ENCODE data around the gene CLSTN2.

The CLSTN2 gene

DNA sequence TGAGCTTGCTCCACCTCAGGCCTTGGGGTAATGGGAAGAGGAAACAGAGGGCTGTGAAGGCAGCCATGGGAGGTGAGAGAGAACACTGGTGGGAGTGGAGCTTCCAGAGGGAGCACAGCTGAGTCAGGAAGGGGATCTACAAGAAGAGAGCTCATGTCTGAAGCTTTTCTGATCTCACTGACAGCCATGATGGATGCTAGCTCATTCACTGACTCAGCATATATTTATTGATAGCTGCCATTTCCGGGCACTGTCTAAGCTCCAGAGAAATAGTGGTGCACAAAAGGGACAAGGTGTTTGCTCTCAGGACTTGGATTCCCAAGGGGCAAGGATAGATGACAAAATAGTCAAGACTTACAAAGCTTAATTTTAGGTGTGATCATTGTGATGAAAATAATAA is 218.8 kb downstream of the CLSTN2 start:
- DNase-seq: no peak

DNA sequence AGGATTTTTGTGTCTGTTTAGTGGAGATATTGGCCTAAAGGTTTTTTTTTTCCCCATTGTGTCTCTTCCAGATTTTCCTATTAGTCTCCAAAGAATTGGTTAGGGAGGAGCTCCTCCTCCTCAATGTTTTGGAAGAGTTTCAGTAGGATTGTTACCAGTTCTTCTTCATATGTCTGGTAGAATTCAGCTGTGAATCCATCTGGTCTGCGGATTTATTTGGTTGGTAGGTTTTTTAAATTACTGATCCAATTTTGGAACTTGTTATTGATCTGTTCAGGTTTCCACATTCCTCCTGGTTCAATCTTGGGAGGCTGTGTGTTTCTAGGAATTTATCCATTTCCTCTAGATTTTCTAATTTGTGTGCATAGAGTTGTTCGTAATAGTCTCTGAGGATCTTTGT is 222.2 kb downstream of the CLSTN2 start:
- DNase-seq: no peak

DNA sequence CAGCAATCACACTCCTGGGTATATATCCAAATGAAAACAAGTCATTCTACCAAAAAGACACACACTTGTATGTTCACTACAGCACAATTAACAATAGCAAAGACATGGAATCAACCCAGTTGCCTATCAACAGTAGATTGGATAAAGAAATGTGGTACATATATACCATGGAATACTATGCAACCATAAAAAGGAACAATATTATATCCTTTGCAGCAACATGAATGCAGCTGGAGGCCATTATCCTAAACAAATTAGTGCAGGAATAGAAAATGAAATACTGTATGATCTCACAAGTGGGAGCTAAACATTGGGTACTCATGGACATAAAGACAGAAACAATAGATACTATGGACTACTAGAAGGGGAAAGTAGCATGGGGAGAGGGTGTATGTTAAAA is 224.7 kb downstream of the CLSTN2 start:
- DNase-seq: no peak

DNA sequence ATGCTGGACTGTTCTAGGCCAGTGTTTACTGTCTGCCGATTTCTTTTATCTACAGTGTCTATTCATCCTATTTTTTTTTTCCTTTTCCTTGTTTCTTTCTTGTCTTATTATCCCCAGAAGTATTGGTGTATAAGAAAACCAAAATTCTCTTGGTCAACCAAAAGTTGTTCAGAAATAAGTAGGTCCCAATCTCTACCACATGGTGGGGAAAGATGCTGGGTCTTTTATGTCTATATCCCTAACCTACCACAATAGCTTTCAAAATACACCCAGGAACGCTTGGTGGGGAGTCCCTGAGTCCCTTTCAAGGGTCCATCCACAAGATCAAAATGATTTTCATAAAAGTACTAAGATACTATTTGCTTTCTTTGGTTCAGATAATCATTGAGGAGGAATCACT is 225.6 kb downstream of the CLSTN2 start:
- no peak for DNase-seq

DNA sequence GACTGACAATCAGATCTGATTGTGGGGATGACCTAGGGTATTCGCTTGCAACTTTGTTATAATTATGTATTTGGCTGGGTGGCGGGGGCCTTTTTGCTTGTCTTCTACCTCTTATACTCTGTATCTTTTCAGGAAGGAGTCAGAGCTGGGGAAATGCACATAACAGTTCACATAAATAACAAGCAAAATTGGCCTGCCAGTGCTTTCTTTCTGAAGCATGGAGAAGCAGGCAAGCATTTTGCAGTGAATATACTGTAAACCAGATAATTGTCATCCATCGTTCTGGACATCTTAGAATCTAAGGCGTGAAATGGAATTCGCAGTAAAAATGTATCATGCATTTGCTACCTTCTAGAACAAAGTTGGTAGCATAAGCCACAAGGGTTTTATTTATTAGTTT is 227.6 kb downstream of the CLSTN2 start:
- no peak for DNase-seq

GRCh38 chr3:140163159-140163763 is 228.3 kb downstream of the CLSTN2 start:
- no peak for DNase-seq

DNA sequence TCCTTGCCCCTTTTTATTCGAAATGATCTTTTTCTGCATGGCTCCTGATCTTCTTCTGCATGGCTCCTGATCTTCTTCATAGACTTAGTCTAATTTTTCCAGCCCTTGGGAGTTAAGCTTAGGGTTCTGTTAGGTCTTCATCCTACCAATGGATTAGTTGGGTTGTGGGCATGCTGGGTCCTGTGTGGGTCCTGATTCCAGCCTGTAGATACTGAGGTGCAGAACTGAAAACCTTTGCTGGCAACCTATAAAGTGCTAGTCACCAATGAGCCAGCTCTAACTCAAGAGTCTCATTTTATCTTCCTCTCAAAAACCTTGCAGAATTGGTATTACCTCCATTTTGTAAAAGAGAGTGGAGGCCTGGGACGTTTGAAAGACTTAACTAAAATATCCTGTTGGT is 229.2 kb downstream of the CLSTN2 start:
- no peak for DNase-seq

GRCh38 chr3:140164922-140165590 is 230.1 kb downstream of the CLSTN2 start:
- DNase-seq: peak; percentile 79

- DNase-seq: peak; percentile 88
Observed at GRCh38 chr3:140165781-140166180, 230.8 kb downstream of the CLSTN2 start.

- no peak for DNase-seq
Observed at GRCh38 chr3:140166861-140167599, 232.0 kb downstream of the CLSTN2 start.

DNA sequence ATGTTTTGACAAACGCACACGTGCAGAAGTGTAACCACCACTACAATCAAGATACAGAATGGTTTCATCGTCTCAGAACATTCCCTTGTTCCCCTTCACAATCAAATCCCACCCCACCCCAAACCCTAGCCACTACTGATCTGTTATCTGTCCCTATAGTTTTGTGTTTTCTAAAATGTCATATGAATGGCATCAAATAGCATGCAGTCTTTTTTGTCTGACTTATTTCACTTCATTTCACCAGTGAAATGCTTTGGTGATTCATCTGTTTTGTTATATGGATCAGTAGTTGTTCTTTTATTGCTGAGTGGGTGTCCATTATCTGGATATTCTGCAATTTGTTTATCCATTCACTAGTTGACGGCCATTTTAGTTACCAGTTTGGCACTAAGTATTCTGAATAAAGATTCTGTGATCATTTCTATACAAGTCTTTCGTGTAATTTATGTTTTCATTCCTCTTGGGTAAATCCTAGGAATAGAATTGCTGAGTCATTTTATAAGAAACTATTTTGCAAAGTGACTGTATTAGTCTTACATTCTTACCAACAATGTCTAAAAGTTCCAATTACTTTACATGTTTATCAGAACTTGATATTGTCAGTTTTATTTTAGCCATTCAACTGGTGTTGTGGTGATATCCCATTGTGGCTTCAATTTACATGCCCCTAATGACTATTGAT is 232.8 kb downstream of the CLSTN2 start:
- DNase-seq: no peak

DNA sequence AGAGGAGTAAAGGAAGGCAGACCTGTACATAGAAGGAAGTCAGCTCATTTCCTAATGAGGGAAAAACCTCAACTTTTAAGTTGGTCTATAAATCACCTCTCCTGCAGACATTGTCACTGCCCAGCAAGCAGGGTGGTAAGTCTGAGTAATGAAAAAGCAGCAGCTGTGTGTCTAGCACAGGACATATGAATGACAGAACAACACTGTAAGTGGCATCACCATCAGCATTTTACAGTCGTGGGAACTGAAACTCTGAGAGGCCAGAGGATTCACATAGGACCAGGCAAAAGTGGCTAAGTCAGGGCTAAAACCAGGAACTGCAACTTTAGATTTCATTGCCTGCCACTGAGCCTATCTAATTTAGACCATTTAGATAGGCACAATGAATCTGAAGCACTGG is 235.6 kb downstream of the CLSTN2 start:
- DNase-seq: no peak

GRCh38 chr3:140176526-140176925 is 241.5 kb downstream of the CLSTN2 start:
- DNase-seq: no peak

GRCh38 chr3:140177943-140178342 is 243.0 kb downstream of the CLSTN2 start:
- DNase-seq: no peak

- no peak for DNase-seq
Observed at GRCh38 chr3:140178482-140178881, 243.5 kb downstream of the CLSTN2 start.

DNA sequence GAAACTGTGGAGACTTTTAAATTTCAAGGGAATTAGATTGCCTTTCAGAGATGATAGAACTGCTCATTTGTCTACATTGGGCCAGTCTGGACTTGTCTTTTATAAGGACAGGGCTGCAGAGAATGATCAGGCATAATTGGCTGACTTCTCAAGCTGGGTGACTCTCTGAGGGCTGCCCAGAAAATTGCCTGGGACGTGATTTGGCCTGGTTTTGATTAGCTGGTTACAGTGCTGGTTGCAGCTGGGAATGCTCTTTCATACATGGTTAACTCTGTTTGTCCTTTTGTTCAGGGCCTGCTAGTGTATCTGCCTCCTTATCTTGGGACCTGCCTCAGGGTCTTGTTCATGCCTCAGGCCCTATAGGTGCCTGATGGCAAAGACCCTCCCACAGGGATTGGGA is 245.6 kb downstream of the CLSTN2 start:
- peak; percentile 31 for DNase-seq

DNA sequence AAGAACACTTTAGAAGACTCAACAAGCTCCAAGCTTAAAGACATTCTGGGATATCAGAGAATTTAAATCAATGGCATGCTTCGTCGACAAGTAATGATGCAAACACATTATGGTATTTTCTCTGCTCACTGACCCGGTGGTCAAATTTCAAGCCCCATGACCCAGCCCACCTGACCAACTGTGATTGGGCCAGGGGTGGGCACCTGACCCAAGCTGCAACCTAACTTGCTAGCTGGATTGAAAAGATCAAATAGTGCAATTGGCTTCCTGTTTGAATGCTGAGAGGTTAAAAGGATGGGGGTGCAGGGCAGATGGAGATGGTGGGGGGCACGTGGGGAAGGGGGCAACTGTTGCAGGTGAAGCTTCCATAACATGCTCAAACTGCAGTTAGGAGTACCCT is 250.4 kb downstream of the CLSTN2 start:
- DNase-seq: no peak

- DNase-seq: peak; percentile 97
Observed at GRCh38 chr3:140186421-140186920, 251.5 kb downstream of the CLSTN2 start.

- DNase-seq: no peak
Observed at GRCh38 chr3:140187028-140187427, 252.0 kb downstream of the CLSTN2 start.

GRCh38 chr3:140187656-140188221 is 252.8 kb downstream of the CLSTN2 start:
- no peak for DNase-seq

DNA sequence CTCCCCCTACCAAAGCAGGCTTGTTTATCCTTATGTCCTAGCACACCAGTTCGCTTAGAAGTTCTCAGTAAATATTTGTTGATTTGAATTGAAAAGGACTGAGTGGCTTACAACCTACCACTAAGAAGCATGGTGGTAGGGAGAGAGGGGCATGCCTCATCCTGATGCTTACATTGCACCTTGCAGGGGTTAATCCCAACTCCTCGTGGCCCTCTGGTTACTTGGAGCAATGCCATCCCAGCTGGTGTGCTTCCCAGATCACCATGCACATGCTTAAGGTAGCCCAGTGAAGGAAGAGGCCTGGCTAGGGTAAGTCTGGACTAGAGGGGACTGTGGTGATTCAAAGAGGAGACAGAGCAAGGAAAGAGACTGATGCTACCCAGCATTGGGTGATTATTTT is 253.3 kb downstream of the CLSTN2 start:
- peak; percentile 76 for DNase-seq

- no peak for DNase-seq
Observed at GRCh38 chr3:140189267-140189666, 254.3 kb downstream of the CLSTN2 start.

GRCh38 chr3:140189976-140190375 is 255.0 kb downstream of the CLSTN2 start:
- no peak for DNase-seq
